GM12873 (cell line): Measurements from ENCODE around the gene DDX18.

Source experiments
- CTCF ChIP-seq: IDR thresholded peaks from 2 replicates; pipeline ENCODE4 v1.5.1; 2012; ENCODE audit warnings: low read depth, mild to moderate bottlenecking, moderate library complexity, low read length, control low read depth; ENCODE audit not compliant: insufficient read depth; ENCODE audit errors: missing control alignments

The DDX18 gene

GRCh38 chr2:117845304-117845703 is 30.8 kb downstream of the DDX18 start:
- no peak for TF ChIP-seq CTCF

GRCh38 chr2:117850015-117850414 is 35.5 kb downstream of the DDX18 start:
- no peak for TF ChIP-seq CTCF

GRCh38 chr2:117850461-117850860 is 36.0 kb downstream of the DDX18 start:
- TF ChIP-seq CTCF = no peak

GRCh38 chr2:117851969-117852368 is 37.5 kb downstream of the DDX18 start:
- TF ChIP-seq CTCF = no peak

GRCh38 chr2:117853316-117853715 is 38.8 kb downstream of the DDX18 start:
- TF ChIP-seq CTCF = no peak

GRCh38 chr2:117853873-117854272 is 39.4 kb downstream of the DDX18 start:
- no peak for TF ChIP-seq CTCF

- no peak for TF ChIP-seq CTCF
Observed at GRCh38 chr2:117854610-117855009, 40.1 kb downstream of the DDX18 start.
